Nephron progenitor cell (in vitro differentiated cells): ENCODE measurements around the gene RAET1L.

Experiments
- DNase-seq: peaks from one replicate; pipeline ENCODE4 v3.0.0; 2021
- H3K27ac Mint-ChIP-seq: 2 replicates; pipeline ENCODE4 v1.8.0; 2021; ENCODE audit warnings: mild to moderate bottlenecking, moderate library complexity, mixed read lengths
- H3K27me3 Mint-ChIP-seq: 2 replicates; pipeline ENCODE4 v1.8.0; 2021; ENCODE audit warnings: mild to moderate bottlenecking, low read depth, mixed read lengths; ENCODE audit not compliant: poor library complexity
- H3K36me3 Mint-ChIP-seq: 2 replicates; pipeline ENCODE4 v1.8.0; 2021; ENCODE audit warnings: low read depth, mixed read lengths
- H3K4me1 Mint-ChIP-seq: 2 replicates; pipeline ENCODE4 v1.8.0; 2021; ENCODE audit warnings: mixed read lengths
- H3K4me3 Mint-ChIP-seq: 2 replicates; pipeline ENCODE4 v1.8.0; 2021; ENCODE audit warnings: mild to moderate bottlenecking, moderate library complexity, mixed read lengths
- H3K9me3 Mint-ChIP-seq: 2 replicates; pipeline ENCODE4 v1.8.0; 2021; ENCODE audit warnings: mild to moderate bottlenecking, moderate library complexity, mixed read lengths
- TF ChIP-seq, protein P1 (sequence below): fragments of 200-600 bp; sonication (generic); IDR thresholded peaks from 2 replicates; pipeline ENCODE4 v1.5.0; 2021; ENCODE audit warnings: antibody characterized with exemption

The RAET1L gene

DNA sequence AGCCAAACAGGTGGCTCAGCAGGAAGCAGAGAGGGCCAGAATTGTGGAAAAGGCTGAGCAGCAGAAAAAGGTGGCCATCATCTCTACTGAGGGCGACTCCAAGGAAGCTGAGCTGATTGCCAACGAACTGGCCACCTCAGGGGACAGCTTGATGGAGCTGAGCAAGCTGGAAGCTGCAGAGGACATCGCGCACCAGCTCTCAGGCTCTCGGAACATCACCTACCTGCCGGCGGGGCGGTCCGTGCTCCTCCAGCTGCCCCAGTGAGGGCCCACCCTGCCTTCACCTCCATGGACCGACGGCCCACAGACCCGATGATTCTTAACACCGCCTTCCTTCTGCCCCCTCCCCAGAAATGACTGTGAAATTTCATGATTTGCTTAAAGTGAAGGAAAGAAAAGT lies 17.8 kb upstream of the RAET1L start:
- Mint-ChIP-seq H3K4me3 (no peak overlapping the region), H3K27ac (no peak overlapping the region), H3K9me3 (peaks cover under 1% of the 10 kb centered on the region), H3K27me3 (peaks cover 96% of the 10 kb centered on the region), H3K4me1 (no peaks in the 10 kb centered on the region), H3K36me3 (no peaks in the 10 kb centered on the region)
- TF ChIP-seq, protein P1, sequence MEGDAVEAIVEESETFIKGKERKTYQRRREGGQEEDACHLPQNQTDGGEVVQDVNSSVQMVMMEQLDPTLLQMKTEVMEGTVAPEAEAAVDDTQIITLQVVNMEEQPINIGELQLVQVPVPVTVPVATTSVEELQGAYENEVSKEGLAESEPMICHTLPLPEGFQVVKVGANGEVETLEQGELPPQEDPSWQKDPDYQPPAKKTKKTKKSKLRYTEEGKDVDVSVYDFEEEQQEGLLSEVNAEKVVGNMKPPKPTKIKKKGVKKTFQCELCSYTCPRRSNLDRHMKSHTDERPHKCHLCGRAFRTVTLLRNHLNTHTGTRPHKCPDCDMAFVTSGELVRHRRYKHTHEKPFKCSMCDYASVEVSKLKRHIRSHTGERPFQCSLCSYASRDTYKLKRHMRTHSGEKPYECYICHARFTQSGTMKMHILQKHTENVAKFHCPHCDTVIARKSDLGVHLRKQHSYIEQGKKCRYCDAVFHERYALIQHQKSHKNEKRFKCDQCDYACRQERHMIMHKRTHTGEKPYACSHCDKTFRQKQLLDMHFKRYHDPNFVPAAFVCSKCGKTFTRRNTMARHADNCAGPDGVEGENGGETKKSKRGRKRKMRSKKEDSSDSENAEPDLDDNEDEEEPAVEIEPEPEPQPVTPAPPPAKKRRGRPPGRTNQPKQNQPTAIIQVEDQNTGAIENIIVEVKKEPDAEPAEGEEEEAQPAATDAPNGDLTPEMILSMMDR: no peak
- no peak for DNase-seq

- no peaks in the 10 kb centered on the region for H3K36me3 Mint-ChIP-seq
- peaks cover 10% of the 10 kb centered on the region for H3K9me3 Mint-ChIP-seq
- H3K27ac Mint-ChIP-seq: no peak overlapping the region
- H3K27me3 Mint-ChIP-seq: peaks cover 100% of the 10 kb centered on the region
- DNase-seq: peak; percentile 33
- TF ChIP-seq, protein P1: no peak
- H3K4me1 Mint-ChIP-seq: peaks cover 7% of the 10 kb centered on the region
- H3K4me3 Mint-ChIP-seq: peak overlapping the region; percentile 33
Measured at GRCh38 chr6:150038202-150039062, 13.1 kb upstream of the RAET1L start.

GRCh38 chr6:150037526-150038201 lies 12.3 kb upstream of the RAET1L start:
- Mint-ChIP-seq H3K4me1 (peaks cover 7% of the 10 kb centered on the region), H3K36me3 (no peaks in the 10 kb centered on the region), H3K9me3 (peaks cover 10% of the 10 kb centered on the region), H3K27ac (no peak overlapping the region), H3K4me3 (peak overlapping the region; percentile 71), H3K27me3 (peaks cover 100% of the 10 kb centered on the region)
- TF ChIP-seq, protein P1: no peak
- DNase-seq: peak; percentile 32

DNA sequence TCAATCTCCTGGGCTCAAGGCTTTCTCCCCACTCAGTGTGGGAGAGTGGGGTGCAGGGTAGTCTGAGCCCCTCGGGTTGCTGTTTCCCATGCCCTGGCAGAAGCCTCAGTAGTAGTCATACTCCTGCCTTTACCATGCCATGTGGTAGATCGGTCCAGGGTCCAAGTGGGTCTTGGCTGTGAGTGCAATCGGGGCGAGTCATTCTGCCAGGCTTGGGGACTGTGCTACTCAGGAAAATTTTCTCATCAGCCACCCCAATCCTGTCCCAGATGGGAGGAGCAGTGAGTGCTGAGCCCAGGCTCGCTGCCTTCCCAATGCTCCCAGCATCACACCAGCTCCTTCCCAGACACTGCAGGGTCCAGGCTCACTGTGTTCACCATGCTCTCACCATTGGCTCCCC lies 10.7 kb upstream of the RAET1L start:
- peaks cover 10% of the 10 kb centered on the region for H3K9me3 Mint-ChIP-seq
- no peak for DNase-seq
- H3K27me3 Mint-ChIP-seq: peaks cover 100% of the 10 kb centered on the region

GRCh38 chr6:150033207-150033771 lies 8.0 kb upstream of the RAET1L start:
- TF ChIP-seq, protein P1: no peak
- Mint-ChIP-seq H3K4me1 (peaks cover 12% of the 10 kb centered on the region), H3K27ac (no peak overlapping the region), H3K36me3 (no peaks in the 10 kb centered on the region), H3K9me3 (peaks cover 10% of the 10 kb centered on the region), H3K27me3 (peaks cover 95% of the 10 kb centered on the region), H3K4me3 (no peak overlapping the region)
- no peak for DNase-seq

More for the DNA sequence above, 10.7 kb upstream of the RAET1L start:
- Mint-ChIP-seq H3K36me3 (no peaks in the 10 kb centered on the region), H3K4me3 (no peak overlapping the region), H3K4me1 (peaks cover 7% of the 10 kb centered on the region), H3K27ac (no peak overlapping the region)
- TF ChIP-seq, protein P1: no peak
